Left ventricle myocardium inferior (tissue), 1 donor: Measurements from ENCODE around the gene C3orf20. TPM values are rescaled to one million over a fixed set of nuclear protein-coding genes. Genes with fewer than 3 reads are reported as not detected.

Experiments
- DNase-seq: peaks from one replicate; pipeline ENCODE4 v3.0.0-alpha.2; 2020
- H3K27ac ChIP-seq: fragments of 200-600 bp; replicated peaks from 2 replicates; pipeline ENCODE4 v1.8.0; 2021
- H3K27me3 ChIP-seq: fragments of 200-600 bp; 2 replicates; pipeline ENCODE4 v1.8.0; 2021; ENCODE audit warnings: low read depth
- H3K36me3 ChIP-seq: fragments of 200-600 bp; 2 replicates; pipeline ENCODE4 v1.8.0; 2021
- H3K4me1 ChIP-seq: fragments of 200-600 bp; 2 replicates; pipeline ENCODE4 v1.8.0; 2021
- H3K4me3 ChIP-seq: fragments of 200-600 bp; 2 replicates; pipeline ENCODE4 v1.8.0; 2021; ENCODE audit warnings: mild to moderate bottlenecking, moderate library complexity
- H3K9me3 ChIP-seq: fragments of 200-600 bp; replicated peaks from 2 replicates; pipeline ENCODE4 v1.8.0; 2021
- CTCF ChIP-seq: fragments of 200-600 bp; IDR thresholded peaks from 2 replicates; pipeline ENCODE4 v1.8.0; 2021; ENCODE audit warnings: antibody characterized with exemption, mild to moderate bottlenecking, borderline replicate concordance
- intact Hi-C: fragments of 100-400 bp; cut with micrococcal nuclease; formaldehyde crosslinking; loops from one replicate; pipeline ENCODE4 v1.11.0; 2022
- total RNA-seq: library from RNA; stranded (reverse); fragmentation: NEBNext Ultra II Directional; extraction: Animal tissue kit (Norgen Biotek cat#: 25700); gene quantifications from one replicate; pipeline ENCODE4 v1.2.1, GENCODE V29; 2021
- donor health status: DM: no; HTN: yes; CAD: no; lungs with severe emphysema.

C3orf20 gene
- total RNA-seq, 1 donor from 2014 or later: not detected

DNA sequence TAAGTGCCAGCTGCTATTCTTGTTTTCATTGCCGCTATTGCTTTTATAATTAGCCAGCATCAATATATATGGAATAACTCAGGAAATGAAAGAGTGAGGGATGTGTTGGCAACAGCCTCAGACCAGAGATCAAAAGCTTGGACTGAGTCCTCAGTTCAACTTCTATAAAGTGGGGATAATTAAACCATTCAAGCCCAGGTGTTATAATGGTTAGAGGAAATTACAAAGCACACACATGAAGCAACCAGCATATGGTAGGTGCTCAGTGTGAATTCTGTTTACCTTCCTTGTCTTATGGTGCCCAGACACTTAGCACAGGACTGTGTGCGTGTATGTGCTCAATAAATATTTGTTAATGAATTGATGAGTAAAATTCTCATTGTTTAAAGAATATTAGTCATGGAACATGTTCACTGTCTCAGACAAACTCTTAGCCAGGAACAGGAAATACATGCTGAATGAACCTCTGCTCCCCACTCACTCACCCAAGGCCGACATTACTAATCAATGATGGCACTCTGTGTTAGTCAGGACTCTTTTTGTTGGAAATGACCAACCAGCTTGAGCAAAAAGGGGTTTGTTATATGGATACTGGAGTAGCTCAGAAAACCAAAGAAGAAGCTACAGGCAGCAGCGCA, 40.1 kb upstream of the C3orf20 start:
- intact Hi-C loops: no loop called here
- no peak overlapping the region for H3K4me3 ChIP-seq
- no peaks in the 10 kb centered on the region for H3K9me3 ChIP-seq
- DNase-seq: no peak
- no peaks in the 10 kb centered on the region for H3K36me3 ChIP-seq
- no peak for TF ChIP-seq CTCF
- H3K27me3 ChIP-seq: peaks cover 51% of the 10 kb centered on the region
- no peaks in the 10 kb centered on the region for H3K4me1 ChIP-seq
- no peak overlapping the region for H3K27ac ChIP-seq

DNA sequence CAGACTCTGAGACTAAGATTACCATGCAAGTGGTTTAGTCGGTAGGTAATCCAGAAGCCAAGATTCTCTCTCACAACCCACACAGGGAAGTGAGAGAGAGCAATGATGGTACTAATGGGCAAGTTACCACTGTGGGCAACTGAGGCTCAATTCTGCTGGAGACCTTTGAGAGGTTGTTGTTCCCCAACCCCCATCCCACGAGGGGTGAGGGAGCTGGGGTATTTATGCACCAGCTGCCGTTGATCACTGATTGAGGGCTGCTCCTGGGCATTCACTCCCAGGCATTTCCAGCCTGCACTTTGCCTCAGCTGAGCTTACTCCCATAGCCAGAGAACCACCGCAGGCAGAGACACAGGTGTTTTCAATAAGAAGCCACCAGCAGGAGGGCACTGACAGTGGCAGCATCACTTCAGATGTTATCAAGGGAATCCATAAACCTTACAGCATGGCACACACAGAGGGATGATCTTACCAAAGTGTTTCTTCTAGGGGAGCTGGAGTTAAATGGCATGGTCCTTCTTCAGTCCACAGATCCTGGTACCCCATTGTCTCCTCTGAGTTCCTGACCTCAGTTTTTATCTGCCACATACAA, 38.3 kb upstream of the C3orf20 start:
- no peak overlapping the region for H3K27ac ChIP-seq
- no peak for TF ChIP-seq CTCF
- intact Hi-C loops: no loop called here

DNA sequence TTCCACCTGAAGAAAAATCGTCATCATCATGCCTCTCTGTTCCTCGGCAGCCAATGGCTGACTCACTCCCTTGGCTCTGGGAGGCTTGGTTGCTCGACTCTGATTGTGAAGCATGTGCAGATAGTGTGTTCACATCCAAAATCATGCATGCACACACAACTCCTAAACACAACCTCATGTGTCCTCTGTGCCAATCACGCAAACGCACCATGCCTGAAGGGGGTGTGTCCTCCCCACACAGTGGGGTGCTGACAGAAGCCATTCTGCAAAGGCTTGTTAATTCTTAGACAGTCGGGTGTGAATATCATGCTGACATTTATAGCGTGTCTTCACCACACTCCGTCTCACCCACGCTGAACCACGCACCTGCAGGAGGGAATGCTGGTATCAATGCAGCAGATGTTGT, 34.8 kb upstream of the C3orf20 start:
- no peaks in the 10 kb centered on the region for H3K36me3 ChIP-seq
- no peak overlapping the region for H3K27ac ChIP-seq
- peaks cover 82% of the 10 kb centered on the region for H3K27me3 ChIP-seq
- H3K4me3 ChIP-seq: no peak overlapping the region
- no peak for TF ChIP-seq CTCF
- DNase-seq: no peak
- H3K4me1 ChIP-seq: no peaks in the 10 kb centered on the region
- intact Hi-C loops: no loop called here
- no peaks in the 10 kb centered on the region for H3K9me3 ChIP-seq

More for the DNA sequence above, 38.3 kb upstream of the C3orf20 start:
- Histone ChIP-seq H3K4me3 (no peak overlapping the region), H3K9me3 (no peaks in the 10 kb centered on the region), H3K4me1 (no peaks in the 10 kb centered on the region), H3K27me3 (peaks cover 68% of the 10 kb centered on the region), H3K36me3 (no peaks in the 10 kb centered on the region)
- DNase-seq: no peak

DNA sequence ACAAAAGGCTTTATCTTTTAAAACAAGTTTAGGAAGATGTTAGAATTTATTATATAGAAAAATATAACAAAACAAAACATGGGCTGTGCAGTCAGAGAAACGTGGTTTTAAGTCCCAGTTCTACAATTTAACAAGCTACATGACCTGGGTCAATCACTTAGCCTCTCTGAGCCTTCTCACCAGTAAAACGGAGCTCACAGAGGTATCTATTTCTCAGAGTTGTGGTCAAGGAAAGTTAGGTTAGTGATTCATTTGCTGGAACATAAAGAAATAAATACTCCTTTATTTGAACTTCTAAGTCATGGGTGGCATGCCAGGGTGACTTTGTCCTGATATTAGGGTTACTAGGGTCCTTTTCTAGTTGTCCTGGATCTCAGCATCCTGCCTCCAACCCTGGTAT, 34.2 kb upstream of the C3orf20 start:
- Histone ChIP-seq H3K36me3 (no peaks in the 10 kb centered on the region), H3K9me3 (no peaks in the 10 kb centered on the region), H3K27ac (no peak overlapping the region), H3K4me1 (no peaks in the 10 kb centered on the region), H3K27me3 (peaks cover 77% of the 10 kb centered on the region), H3K4me3 (no peak overlapping the region)
- intact Hi-C loops: no loop called here
- no peak for DNase-seq
- no peak for TF ChIP-seq CTCF

- intact Hi-C loops: no loop called here
- Histone ChIP-seq H3K27me3 (peaks cover 71% of the 10 kb centered on the region), H3K4me1 (no peaks in the 10 kb centered on the region), H3K4me3 (no peak overlapping the region), H3K27ac (no peak overlapping the region), H3K36me3 (no peaks in the 10 kb centered on the region), H3K9me3 (no peaks in the 10 kb centered on the region)
- DNase-seq: no peak
- no peak for TF ChIP-seq CTCF
Observed at GRCh38 chr3:14641346-14641745, 33.6 kb upstream of the C3orf20 start.
